DLD1 (cell line): ENCODE measurements around the gene REM2.
"Not testable (repeated sequence)": the region's sequence is repeated elsewhere in the genome, so short reads cannot be mapped to it uniquely, and the experiment has no call there.

ENCODE experiments used
- in situ Hi-C: cut with HindIII; loops from 2 replicates; pipeline ENCODE4 v1.10.0; 2017; ENCODE audit warnings: low sequenced_read_pairs

REM2 gene

GRCh38 chr14:22847661-22848341, 35.2 kb upstream of the REM2 start:
- in situ Hi-C loops: no loop called here

- in situ Hi-C loops: no loop called here
Observed at GRCh38 chr14:22848351-22849164, 34.5 kb upstream of the REM2 start.

GRCh38 chr14:22849212-22849819, 33.7 kb upstream of the REM2 start:
- in situ Hi-C loops: no loop called here

GRCh38 chr14:22850944-22851764, 31.9 kb upstream of the REM2 start:
- in situ Hi-C loops: no loop called here

- in situ Hi-C loops: not testable (repeated sequence)
Observed at GRCh38 chr14:22852178-22852577, 30.8 kb upstream of the REM2 start.

- in situ Hi-C loops: no loop called here
Observed at GRCh38 chr14:22852599-22852939, 30.5 kb upstream of the REM2 start.

GRCh38 chr14:22852940-22853767, 29.9 kb upstream of the REM2 start:
- in situ Hi-C loops: no loop called here

- in situ Hi-C loops: not testable (repeated sequence)
Observed at GRCh38 chr14:22854296-22854695, 28.7 kb upstream of the REM2 start.

- in situ Hi-C loops: no loop called here
Observed at GRCh38 chr14:22854963-22855724, 27.9 kb upstream of the REM2 start.

GRCh38 chr14:22856428-22856827, 26.6 kb upstream of the REM2 start:
- in situ Hi-C loops: no loop called here

- in situ Hi-C loops: not testable (repeated sequence)
Observed at GRCh38 chr14:22860377-22860776, 22.6 kb upstream of the REM2 start.

- in situ Hi-C loops: no loop called here
Observed at GRCh38 chr14:22861651-22862050, 21.4 kb upstream of the REM2 start.

GRCh38 chr14:22864979-22865378, 18.0 kb upstream of the REM2 start:
- in situ Hi-C loops: no loop called here

GRCh38 chr14:22865424-22866405, 17.3 kb upstream of the REM2 start:
- in situ Hi-C loops: no loop called here

GRCh38 chr14:22866874-22867273, 16.1 kb upstream of the REM2 start:
- in situ Hi-C loops: no loop called here

- in situ Hi-C loops: no loop called here
Observed at GRCh38 chr14:22870811-22871223, 12.2 kb upstream of the REM2 start.

GRCh38 chr14:22871224-22872032, 11.6 kb upstream of the REM2 start, which contains the start of gene LRP10:
Gene LRP10, plus strand, starts transcription at chr14:22871740. Its CDS starts 564 bp downstream, at chr14:22872304.
- in situ Hi-C loops: no loop called here
